ENCODE data around the gene ACAP2. TPM values are rescaled to one million over a fixed set of nuclear protein-coding genes. Genes with fewer than 3 reads are reported as not detected.

ACAP2 gene
- polyA plus RNA-seq, 6 donors from 2014 or later = 36.8 to 90.1 (median 81.0) TPM

GRCh38 chr3:195248281-195248680 is 194.5 kb downstream of the ACAP2 start:
- peaks cover 19 to 26% (median 23%) of the 10 kb centered on the region in 3 donors for H3K4me1 Mint-ChIP-seq
- no peaks in the 10 kb centered on the region for H3K36me3 Mint-ChIP-seq
- ATAC-seq (ENCODE audit: low read depth in 2 of 2) = no peak

DNA sequence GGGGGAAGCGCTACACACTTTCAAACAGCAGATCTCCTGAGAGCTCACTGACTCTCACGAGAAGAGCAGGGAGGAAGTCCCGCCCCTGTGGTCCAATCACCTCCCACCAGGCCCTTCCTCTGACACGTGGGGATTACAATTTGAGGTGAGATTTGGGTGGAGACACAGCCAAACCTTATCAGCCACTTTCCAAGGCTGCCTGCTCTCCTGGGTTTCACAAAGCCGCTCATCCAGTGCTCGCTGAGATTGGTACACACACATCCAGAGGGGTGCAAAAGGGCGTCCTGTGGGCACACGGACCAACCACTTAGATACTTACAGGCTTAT is 195.0 kb downstream of the ACAP2 start:
- H3K4me1 Mint-ChIP-seq = peaks cover 17 to 26% (median 19%) of the 10 kb centered on the region in 3 donors
- ATAC-seq (ENCODE audit: low read depth in 2 of 2) (no peak), DNase-seq (no peak)
- peaks cover 0 to 2% (median 0%) of the 10 kb centered on the region in 7 donors for H3K9me3 Mint-ChIP-seq
- no peak overlapping the region for H3K4me3 Mint-ChIP-seq
- no peaks in the 10 kb centered on the region for H3K27me3 Mint-ChIP-seq
- H3K36me3 Mint-ChIP-seq = no peaks in the 10 kb centered on the region
- peak overlapping the region in 1 of 6 donors; percentile 61 for H3K27ac Mint-ChIP-seq

More at GRCh38 chr3:195248281-195248680, 194.5 kb downstream of the ACAP2 start:
- no peak overlapping the region for H3K4me3 Mint-ChIP-seq
- H3K9me3 Mint-ChIP-seq = peaks cover 0 to 2% (median 0%) of the 10 kb centered on the region in 7 donors
- peak overlapping the region in 1 of 6 donors; percentile 49 for H3K27ac Mint-ChIP-seq
- no peak for DNase-seq
- H3K27me3 Mint-ChIP-seq = no peaks in the 10 kb centered on the region

GRCh38 chr3:195247086-195247862 is 195.5 kb downstream of the ACAP2 start:
- ATAC-seq (ENCODE audit: low read depth in 2 of 2) (no peak), DNase-seq (no peak)
- Mint-ChIP-seq H3K27ac (peak overlapping the region in 2 of 6 donors; percentile 43 to 61), H3K36me3 (no peaks in the 10 kb centered on the region), H3K4me1 (peaks cover 12 to 23% (median 16%) of the 10 kb centered on the region in 3 donors), H3K4me3 (no peak overlapping the region), H3K9me3 (peaks cover 0 to 2% (median 0%) of the 10 kb centered on the region in 7 donors), H3K27me3 (no peaks in the 10 kb centered on the region)

DNA sequence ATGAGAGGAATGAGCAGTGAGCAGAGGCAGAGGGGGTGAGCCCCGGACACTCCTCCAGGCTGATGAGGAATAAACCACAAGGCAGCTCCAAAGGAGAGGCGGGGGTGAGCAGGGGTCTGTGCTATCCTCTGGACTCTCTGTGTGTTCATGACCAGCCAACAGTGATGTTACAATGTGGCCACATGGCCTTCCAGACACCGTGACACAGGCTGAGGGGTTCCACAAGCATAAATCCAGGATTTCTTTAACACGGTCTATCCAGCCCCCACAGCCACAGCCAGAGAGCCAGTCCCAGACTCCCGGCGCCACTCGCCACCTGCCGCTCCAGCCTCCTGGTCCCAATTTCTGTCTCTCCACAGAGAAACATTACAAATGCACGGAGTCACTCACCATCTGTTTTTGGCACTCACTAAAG is 196.2 kb downstream of the ACAP2 start:
- H3K27ac Mint-ChIP-seq = no peak overlapping the region
- ATAC-seq (ENCODE audit: low read depth in 2 of 2) (no peak), DNase-seq (no peak)
- no peak overlapping the region for H3K4me3 Mint-ChIP-seq
- H3K36me3 Mint-ChIP-seq = no peaks in the 10 kb centered on the region
- peaks cover 0 to 2% (median 0%) of the 10 kb centered on the region in 7 donors for H3K9me3 Mint-ChIP-seq
- H3K4me1 Mint-ChIP-seq = peaks cover 12 to 26% (median 12%) of the 10 kb centered on the region in 3 donors
- H3K27me3 Mint-ChIP-seq = no peaks in the 10 kb centered on the region

DNA sequence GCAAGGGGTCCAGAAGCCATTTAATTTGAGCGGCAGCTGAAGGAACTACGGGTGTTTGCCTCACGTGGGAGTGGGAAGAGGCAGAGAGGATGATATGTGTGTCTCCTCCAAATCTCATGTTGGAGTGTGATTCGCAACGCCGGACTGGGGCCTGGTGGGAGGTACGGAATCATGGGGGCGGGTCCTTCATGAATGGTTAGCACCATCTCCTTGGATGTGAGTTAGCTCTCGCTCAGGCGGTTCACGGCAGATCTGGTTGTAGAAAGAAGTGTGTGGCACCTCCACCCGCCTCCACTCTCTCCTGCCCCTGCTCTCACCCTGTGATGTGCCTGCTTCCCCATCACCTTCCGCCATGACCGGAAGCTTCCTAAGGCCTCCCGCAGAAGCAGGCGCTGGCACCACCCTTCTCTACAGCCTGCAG is 197.3 kb downstream of the ACAP2 start:
- H3K9me3 Mint-ChIP-seq = peaks cover 0 to 2% (median 0%) of the 10 kb centered on the region in 7 donors
- no peaks in the 10 kb centered on the region for H3K27me3 Mint-ChIP-seq
- H3K4me1 Mint-ChIP-seq = peaks cover 6 to 20% (median 6%) of the 10 kb centered on the region in 3 donors
- DNase-seq (no peak), ATAC-seq (ENCODE audit: low read depth in 2 of 2) (no peak)
- peak overlapping the region in 2 of 6 donors; percentile 42 to 60 for H3K27ac Mint-ChIP-seq
- no peak overlapping the region for H3K4me3 Mint-ChIP-seq
- no peaks in the 10 kb centered on the region for H3K36me3 Mint-ChIP-seq

- H3K27me3 Mint-ChIP-seq = peaks cover 0 to 10% (median 0%) of the 10 kb centered on the region in 3 donors
- H3K36me3 Mint-ChIP-seq = peaks cover 9% of the 10 kb centered on the region in 2 donors
- no peak overlapping the region for H3K27ac Mint-ChIP-seq
- ATAC-seq (ENCODE audit: low read depth in 2 of 2) = no peak
- H3K4me3 Mint-ChIP-seq = no peak overlapping the region
- peaks cover 0 to 12% (median 0%) of the 10 kb centered on the region in 3 donors for H3K4me1 Mint-ChIP-seq
- peaks cover 0 to 12% (median 8%) of the 10 kb centered on the region in 7 donors for H3K9me3 Mint-ChIP-seq
- no peak for DNase-seq
Measured at GRCh38 chr3:195241592-195242355, 201.0 kb downstream of the ACAP2 start.

DNA sequence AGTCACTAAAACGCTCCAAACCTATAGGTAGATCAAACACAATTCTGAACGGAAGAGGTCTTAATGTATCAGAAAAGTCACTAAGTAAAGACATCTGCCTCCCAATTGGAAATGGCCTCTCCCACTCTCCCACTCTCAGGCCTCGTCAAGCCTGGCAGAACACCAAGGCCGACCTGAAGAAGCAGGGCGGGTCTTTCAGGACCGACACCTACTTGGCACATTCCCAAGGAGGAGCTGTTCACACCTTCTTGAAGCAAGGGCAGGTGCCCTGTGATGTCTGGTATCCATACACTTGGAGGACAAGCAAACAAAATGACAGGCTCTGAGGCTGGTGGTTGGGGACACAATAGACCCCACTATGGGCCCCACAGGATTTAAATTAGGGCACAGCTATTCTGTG is 201.9 kb downstream of the ACAP2 start:
- ATAC-seq (ENCODE audit: low read depth in 2 of 2) (no peak), DNase-seq (no peak)
- no peak overlapping the region for H3K27ac Mint-ChIP-seq
- H3K27me3 Mint-ChIP-seq = peaks cover 0 to 10% (median 0%) of the 10 kb centered on the region in 3 donors
- H3K4me3 Mint-ChIP-seq = no peak overlapping the region
- H3K36me3 Mint-ChIP-seq = peaks cover 9% of the 10 kb centered on the region in 2 donors
- H3K9me3 Mint-ChIP-seq = peaks cover 0 to 18% (median 11%) of the 10 kb centered on the region in 7 donors
- peaks cover 0 to 12% (median 0%) of the 10 kb centered on the region in 3 donors for H3K4me1 Mint-ChIP-seq

- peaks cover 9% of the 10 kb centered on the region in 2 donors for H3K36me3 Mint-ChIP-seq
- H3K27ac Mint-ChIP-seq = no peak overlapping the region
- H3K27me3 Mint-ChIP-seq = peaks cover 0 to 10% (median 0%) of the 10 kb centered on the region in 3 donors
- H3K4me3 Mint-ChIP-seq = no peak overlapping the region
- H3K4me1 Mint-ChIP-seq = peaks cover 0 to 12% (median 0%) of the 10 kb centered on the region in 3 donors
- ATAC-seq (ENCODE audit: low read depth in 2 of 2) (no peak), DNase-seq (no peak)
- peaks cover 0 to 18% (median 11%) of the 10 kb centered on the region in 7 donors for H3K9me3 Mint-ChIP-seq
Measured at GRCh38 chr3:195240171-195240701, 202.6 kb downstream of the ACAP2 start.

DNA sequence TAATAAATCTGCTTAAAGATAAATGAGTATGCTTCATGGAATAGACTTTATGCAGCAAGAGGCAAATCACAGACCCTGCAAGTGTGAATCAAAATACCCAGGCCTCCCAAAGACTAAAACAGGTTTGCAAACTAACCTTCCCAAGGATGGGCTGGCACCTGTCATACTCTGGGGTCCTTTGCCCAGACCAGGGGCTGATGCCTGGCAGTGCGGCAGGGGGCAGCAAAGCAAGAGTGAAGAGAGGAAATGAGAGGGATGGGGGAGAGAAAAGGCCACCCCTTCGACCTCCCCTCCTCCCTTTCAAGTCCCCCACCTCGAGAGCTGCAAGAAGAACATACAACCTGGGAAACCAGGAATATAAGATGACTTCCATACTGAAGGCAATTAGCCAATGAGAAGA is 203.7 kb downstream of the ACAP2 start:
- Mint-ChIP-seq H3K4me1 (peaks cover 0 to 12% (median 0%) of the 10 kb centered on the region in 3 donors), H3K27ac (peak overlapping the region in 1 of 6 donors; percentile 87), H3K36me3 (peaks cover 9% of the 10 kb centered on the region in 2 donors), H3K27me3 (peaks cover 0 to 10% (median 0%) of the 10 kb centered on the region in 3 donors), H3K4me3 (no peak overlapping the region), H3K9me3 (peaks cover 0 to 18% (median 11%) of the 10 kb centered on the region in 7 donors)
- no peak for DNase-seq
- ATAC-seq (ENCODE audit: low read depth in 2 of 2) = no peak

DNA sequence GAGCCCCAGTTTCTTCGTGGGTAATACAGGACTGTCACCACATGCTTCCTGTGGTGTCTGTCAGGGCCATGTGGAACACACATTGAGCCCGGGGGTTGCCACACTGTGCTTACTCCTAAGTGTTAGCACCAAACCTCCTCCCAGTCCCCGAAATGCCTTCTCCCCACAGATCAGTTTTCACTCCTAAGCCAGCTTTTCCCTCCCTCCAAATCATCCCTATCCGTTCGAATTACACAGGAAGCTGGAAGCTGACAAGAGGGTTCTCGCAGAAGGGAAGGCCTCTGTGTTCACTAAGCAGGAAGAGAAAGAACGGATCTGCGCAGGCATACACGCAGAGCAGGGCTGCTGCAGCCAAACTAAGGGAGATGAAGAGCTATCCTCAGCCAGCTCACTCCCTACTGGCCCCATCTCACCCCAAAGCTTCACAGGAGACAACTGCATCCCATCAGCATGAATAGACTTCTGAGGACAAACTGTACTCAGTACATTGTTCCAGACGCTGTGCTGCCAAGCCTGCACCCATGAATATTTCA is 204.2 kb downstream of the ACAP2 start:
- peaks cover 9% of the 10 kb centered on the region in 2 donors for H3K36me3 Mint-ChIP-seq

DNA sequence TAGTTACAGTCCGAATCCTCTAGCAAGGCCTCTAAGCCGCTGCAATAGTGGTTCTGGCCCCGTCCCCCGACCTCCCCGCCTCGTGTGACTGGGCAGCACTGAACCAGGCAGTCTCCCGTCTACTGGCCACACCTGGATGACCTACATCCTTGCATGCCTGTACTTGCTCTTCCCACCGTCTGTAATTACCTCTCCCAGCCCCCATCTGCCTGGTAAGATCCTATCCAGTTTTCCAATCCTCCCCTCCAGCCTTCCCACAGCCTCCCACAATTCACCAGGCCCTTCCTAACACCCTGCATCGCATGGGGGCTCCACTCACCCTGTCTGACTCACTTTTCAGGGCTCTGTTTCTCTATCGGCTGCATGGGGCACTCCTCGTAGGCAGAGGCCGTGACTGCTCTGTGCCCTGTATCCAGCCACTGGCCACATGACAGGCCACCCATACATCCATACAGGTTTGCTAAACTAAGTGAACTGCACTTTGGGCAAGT is 204.7 kb downstream of the ACAP2 start:
- Mint-ChIP-seq H3K27ac (peak overlapping the region in 2 of 6 donors; percentile 41 to 85), H3K36me3 (peaks cover 9% of the 10 kb centered on the region in 2 donors), H3K4me1 (peaks cover 0 to 8% (median 0%) of the 10 kb centered on the region in 3 donors), H3K9me3 (peaks cover 0 to 18% (median 11%) of the 10 kb centered on the region in 7 donors), H3K4me3 (no peak overlapping the region), H3K27me3 (peaks cover 0 to 10% (median 0%) of the 10 kb centered on the region in 3 donors)
- ATAC-seq (ENCODE audit: low read depth in 2 of 2) (no peak), DNase-seq (no peak)

More for the DNA sequence above, 204.2 kb downstream of the ACAP2 start:
- Mint-ChIP-seq H3K4me3 (peak overlapping the region in 1 of 8 donors; percentile 22), H3K27me3 (peaks cover 0 to 10% (median 0%) of the 10 kb centered on the region in 3 donors), H3K4me1 (peaks cover 0 to 8% (median 0%) of the 10 kb centered on the region in 3 donors), H3K27ac (peak overlapping the region in 1 of 6 donors; percentile 41), H3K9me3 (peaks cover 0 to 18% (median 11%) of the 10 kb centered on the region in 7 donors)
- ATAC-seq (ENCODE audit: low read depth in 2 of 2) (no peak), DNase-seq (no peak)

- no peak for ATAC-seq (ENCODE audit: low read depth in 2 of 2)
- peak overlapping the region in 1 of 8 donors; percentile 37 for H3K4me3 Mint-ChIP-seq
- peaks cover 9% of the 10 kb centered on the region in 2 donors for H3K36me3 Mint-ChIP-seq
- H3K27ac Mint-ChIP-seq = no peak overlapping the region
- H3K4me1 Mint-ChIP-seq = peaks cover 0 to 4% (median 0%) of the 10 kb centered on the region in 3 donors
- H3K9me3 Mint-ChIP-seq = peaks cover 0 to 18% (median 11%) of the 10 kb centered on the region in 7 donors
- DNase-seq = no peak
- peaks cover 0 to 10% (median 0%) of the 10 kb centered on the region in 3 donors for H3K27me3 Mint-ChIP-seq
Measured at GRCh38 chr3:195236801-195237570, 205.8 kb downstream of the ACAP2 start.

All from naive B cell (primary cell).